HG02588 (cell line): ENCODE results near the gene ZNF749.
"Not testable (repeated sequence)": the region's sequence is repeated elsewhere in the genome, so short reads cannot be mapped to it uniquely, and the experiment has no call there.

Experiments used
- ATAC-seq: cut with Tn5 transposase; IDR thresholded peaks from one replicate; pipeline ENCODE4 v1.9.1; 2021; ENCODE audit warnings: mild to moderate bottlenecking, moderate library complexity; ENCODE audit not compliant: unreplicated experiment

Gene ZNF749

DNA sequence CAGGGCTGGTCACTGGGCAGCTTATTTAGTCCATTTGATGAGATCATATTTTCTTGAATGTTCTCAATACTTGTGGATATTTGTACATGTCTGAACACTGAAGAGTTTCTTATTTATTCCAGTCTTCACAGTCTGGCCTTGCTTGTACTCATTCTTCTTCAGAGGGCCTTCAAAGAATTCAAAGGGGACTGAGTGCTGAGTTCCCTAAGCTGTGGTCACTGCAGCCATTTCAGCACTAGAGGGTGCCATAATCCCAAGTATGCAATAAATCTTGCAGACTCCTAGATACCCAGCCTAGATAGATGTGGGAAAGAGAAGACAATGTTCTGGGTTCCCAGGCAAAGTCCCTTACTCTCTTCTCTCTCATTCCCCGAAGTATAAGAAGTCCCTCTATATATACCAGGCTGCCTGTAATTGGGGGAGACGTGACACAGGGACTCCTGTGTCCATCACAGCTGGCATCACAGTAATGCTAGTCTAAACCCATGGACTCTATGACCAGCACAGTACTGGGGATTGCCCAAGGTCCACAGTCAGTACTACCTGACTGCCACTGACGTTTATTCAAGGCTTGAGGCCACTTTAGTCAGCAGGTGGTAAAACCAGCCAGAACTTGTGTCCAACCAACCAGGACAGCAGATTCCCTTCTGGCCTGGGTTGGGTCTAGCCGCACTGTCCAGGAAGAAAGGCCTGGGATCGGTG is 30.7 kb downstream of the ZNF749 start:
- ATAC-seq: no peak

DNA sequence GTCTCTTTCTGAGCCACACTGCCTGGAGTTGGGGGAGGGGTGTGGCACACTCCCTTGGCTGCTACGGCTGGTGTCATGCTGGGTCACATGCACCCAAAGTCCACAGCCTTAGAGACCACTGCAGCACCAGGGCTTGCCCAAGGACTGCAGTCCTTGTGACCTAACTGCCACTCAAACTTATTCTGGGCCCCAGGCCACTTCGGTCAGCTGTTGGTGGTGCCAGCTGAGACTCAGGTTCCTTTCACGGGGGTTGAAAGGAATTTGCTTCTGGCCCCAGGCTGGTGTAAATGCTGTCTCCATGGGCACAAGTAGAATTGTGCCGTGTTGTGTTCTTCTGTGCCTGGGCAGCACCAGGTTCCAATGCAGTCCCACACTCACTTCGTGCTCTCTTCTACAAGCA is 31.4 kb downstream of the ZNF749 start:
- ATAC-seq: no peak

DNA sequence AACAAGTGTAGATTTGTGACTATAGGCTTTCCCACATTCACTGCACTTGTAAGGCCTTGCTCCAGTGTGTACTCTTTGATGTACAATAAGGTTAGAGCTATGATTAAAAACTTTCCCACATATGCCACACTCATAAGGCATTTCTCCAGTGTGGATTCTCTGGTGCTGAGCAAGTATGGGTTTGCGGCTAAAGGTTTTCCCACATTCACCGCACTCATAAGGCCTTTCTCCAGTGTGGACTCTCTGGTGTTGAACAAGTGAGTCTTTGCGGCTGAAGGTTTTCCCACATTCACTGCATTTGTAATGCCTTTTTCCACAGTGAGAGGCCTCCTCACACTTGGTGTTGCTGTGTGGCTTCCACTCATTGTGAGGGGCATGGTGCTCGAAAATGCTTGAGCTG is 38.5 kb downstream of the ZNF749 start:
- no peak for ATAC-seq

DNA sequence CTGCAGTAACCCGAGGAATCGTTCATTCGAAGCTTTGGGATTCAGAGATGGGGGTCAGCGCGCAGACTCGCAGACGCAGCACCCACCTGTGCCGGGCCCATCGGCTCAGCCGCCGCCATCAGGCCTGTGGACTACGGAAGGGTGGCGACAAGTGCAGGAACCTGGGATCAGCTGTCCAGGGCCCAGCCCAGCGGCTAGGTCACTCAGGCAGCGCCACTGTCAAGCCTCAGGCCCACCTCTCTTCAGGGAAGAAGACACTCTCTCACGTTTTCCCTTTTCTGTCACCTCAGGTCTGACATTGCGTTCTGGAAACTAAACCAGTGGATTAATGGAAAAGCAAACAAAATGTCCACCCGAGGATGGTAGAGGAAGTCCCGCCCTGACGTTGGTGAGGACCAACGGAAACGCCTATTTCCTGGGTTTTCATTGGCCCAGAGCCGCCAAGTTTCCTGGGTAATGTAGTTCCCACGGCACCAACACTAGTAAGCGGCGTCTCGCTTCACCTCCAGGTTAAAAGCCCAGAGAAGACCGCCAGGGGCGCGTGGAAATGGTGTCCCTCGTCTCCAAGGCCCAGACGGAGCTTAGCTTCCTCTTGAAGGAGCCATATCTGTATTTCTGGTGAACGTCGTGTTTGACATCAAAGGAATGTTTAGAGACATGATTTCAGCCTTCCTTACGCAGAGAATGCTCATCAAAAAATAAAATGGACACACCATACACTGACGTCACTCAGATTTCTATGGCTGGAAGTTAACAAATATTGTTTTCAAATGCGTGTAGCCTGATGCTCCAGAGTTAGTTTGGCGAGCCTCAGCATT is 42.3 kb downstream of the ZNF749 start, which contains the start of gene ZNF772:
Gene ZNF772 (minus strand): TSS at position 376 of the 818 bp plus-strand sequence. CDS start 257 bp downstream, at position 119.
- peak; percentile 95 for ATAC-seq

DNA sequence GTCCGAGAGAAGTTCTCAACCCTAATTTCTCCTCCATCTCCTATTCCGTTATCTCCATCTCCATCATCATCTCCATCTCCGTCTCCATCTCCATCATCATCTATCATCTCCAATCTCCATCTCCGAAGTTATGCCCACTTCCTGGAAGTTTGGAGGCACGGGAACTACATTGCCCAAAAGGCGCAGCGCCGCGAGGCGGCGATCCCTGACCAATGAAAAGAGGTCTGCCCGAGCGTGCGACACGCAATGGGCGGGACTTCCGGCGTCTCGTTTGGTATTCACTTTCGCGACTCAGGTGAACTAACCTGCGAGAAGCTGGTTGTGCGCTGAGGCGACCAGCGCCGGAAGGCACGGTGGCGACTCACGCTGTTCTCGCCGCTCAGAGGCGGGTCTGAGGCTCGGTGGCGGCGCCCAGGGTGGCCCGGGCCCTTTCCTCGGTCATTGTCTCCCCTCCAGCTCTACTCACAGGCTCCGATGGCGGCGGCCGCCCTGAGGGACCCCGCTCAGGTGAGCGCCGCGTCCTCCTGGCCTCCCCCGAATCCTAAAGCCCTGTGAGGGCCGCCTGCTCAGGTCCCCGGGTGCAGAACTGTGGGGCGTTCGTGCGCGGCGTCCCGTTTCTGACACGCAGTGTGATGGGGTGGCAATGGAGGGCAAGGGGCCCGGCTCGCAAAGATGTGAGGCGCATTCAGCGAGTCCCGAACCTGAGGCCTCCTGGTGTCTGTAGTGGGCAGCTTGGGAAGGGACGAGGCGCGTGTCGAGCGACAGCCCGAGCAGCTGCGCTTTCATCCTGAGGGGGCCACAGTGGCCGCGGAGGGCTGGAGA is 52.6 kb downstream of the ZNF749 start, which contains the start of gene ZNF419:
Gene ZNF419 (plus strand): TSS at position 274 of the 822 bp plus-strand sequence. CDS start 201 bp downstream, at position 475.
- ATAC-seq: peak; percentile 95

DNA sequence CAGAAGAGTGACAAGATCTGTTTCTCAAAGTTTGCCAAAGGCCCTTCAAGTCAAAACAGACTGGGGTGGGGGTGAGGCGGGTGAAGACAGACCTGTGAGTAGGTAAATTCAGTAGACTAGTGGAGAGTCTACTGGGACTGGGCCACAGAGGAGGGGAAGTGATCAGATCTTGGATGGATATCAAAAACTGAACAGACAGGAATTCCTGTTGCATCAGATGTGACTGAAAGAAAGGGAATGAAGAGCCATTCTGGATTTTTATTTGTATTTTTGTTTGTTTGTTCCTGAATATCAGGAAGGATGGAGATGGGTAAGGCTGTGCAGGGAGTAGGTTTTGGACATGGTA is 53.1 kb downstream of the ZNF749 start:
- ATAC-seq: not testable (repeated sequence)
